Left lung (tissue), 10 donors: ENCODE results near the gene TMEM170A. TPM values are rescaled to one million over a fixed set of nuclear protein-coding genes. Genes with fewer than 3 reads are reported as not detected.

Experiments
- ATAC-seq: fragments of 200-7000 bp; cut with Tn5 transposase; one replicate; pipeline ENCODE4 v1.9.1; 2020; ENCODE audit warnings: moderate library complexity
- DNase-seq, 4 donors: peaks; one replicate each; pipeline ENCODE4 v3.0.0-alpha.2; 2013 to 2020
- H3K27ac ChIP-seq, 2 donors: fragments of 200-600 bp; sonication (generic) in 1 of 2; one replicate each; pipeline versions ENCODE4 v1.5.0 to v1.8.0; 2020 to 2021
- H3K27me3 ChIP-seq, 2 donors: fragments of 200-600 bp; sonication (generic) in 1 of 2; one replicate each; pipeline versions ENCODE4 v1.5.0 to v1.8.0; 2020 to 2021
- H3K36me3 ChIP-seq, 2 donors: fragments of 200-600 bp; sonication (generic) in 1 of 2; one replicate each; pipeline versions ENCODE4 v1.5.0 to v1.8.0; 2020 to 2021
- H3K4me1 ChIP-seq, 2 donors: fragments of 200-600 bp; one replicate each; pipeline ENCODE4 v1.8.0; 2021
- H3K4me3 ChIP-seq, 2 donors: fragments of 200-600 bp; sonication (generic) in 1 of 2; one replicate each; pipeline versions ENCODE4 v1.5.0 to v1.8.0; 2020 to 2021; ENCODE audit warnings: mild to moderate bottlenecking in 1 of 2
- H3K9me3 ChIP-seq, 2 donors: fragments of 200-600 bp; sonication (generic) in 1 of 2; one replicate each; pipeline versions ENCODE4 v1.5.0 to v1.8.0; 2020 to 2021
- intact Hi-C, 2 donors: fragments of 100-400 bp; cut with DNase I; formaldehyde crosslinking; loops; one replicate each; pipeline versions ENCODE4 v1.11.2 to v1.14.2; 2022
- polyA plus RNA-seq, 6 donors: library from polyadenylated mRNA; unstranded; fragments of 120-200 nt; gene quantifications; one replicate each; pipeline ENCODE4 v1.2.1, GENCODE V29; 2013; ENCODE audit not compliant: insufficient read length in 6 of 6
- total RNA-seq, 2 donors: library from RNA; stranded (reverse); fragmentation: NEBNext Ultra II Directional; extraction: Animal tissue kit (Norgen Biotek cat#: 25700); gene quantifications; one replicate each; pipeline ENCODE4 v1.2.1, GENCODE V29; 2021
- TF ChIP-seq, protein P1 (sequence below), 2 donors: fragments of 200-600 bp; sonication (generic) in 1 of 2; IDR thresholded peaks; one replicate each; pipeline versions ENCODE4 v1.5.0 to v1.8.0; 2021; ENCODE audit warnings: antibody characterized with exemption in 2 of 2
- donor health status: DM: no; HTN: yes; CAD: no.
- donor health status: DM: no; HTN: no; CAD: no.

TMEM170A gene
- total and polyA plus RNA-seq, 8 donors, result 20.2 to 40.1 (median 34.8) TPM

DNA sequence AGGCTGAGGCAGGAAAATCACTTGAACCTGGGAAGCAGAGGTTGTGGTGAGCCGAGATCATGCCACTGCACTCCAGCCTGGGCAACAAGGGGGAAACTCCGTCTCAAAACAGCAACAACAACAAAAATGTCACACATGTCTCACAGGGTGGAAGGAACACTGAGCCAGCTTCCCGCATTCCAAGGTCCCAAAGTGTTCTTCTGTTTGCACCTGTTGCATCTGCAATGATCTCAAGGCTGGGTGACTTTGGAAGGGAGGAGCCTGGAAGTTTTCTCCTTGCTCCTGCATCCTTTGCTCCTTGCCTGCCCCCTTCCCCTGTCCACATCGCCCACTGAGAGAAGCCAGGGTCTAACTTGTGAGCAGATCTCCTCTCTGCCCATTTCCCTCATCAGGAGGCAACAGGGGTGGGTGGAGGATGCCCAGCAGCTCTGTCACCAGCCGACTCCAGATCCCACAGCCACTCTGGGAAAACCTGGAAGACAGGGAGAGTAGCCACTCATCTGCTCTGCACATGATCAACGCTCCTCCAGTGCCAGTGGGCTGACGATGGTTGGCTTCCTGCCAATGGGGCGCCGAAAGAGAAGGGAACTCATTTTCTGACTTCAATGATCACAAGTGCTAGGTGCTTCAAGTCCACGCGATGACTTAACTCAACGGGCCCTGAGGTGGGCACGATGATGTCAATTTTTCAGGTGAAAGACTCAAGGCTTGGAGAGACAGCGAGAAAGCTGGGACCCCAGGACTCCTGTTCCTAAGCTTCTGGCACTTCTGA is 18.1 kb upstream of the TMEM170A start:
- TF ChIP-seq, protein P1, sequence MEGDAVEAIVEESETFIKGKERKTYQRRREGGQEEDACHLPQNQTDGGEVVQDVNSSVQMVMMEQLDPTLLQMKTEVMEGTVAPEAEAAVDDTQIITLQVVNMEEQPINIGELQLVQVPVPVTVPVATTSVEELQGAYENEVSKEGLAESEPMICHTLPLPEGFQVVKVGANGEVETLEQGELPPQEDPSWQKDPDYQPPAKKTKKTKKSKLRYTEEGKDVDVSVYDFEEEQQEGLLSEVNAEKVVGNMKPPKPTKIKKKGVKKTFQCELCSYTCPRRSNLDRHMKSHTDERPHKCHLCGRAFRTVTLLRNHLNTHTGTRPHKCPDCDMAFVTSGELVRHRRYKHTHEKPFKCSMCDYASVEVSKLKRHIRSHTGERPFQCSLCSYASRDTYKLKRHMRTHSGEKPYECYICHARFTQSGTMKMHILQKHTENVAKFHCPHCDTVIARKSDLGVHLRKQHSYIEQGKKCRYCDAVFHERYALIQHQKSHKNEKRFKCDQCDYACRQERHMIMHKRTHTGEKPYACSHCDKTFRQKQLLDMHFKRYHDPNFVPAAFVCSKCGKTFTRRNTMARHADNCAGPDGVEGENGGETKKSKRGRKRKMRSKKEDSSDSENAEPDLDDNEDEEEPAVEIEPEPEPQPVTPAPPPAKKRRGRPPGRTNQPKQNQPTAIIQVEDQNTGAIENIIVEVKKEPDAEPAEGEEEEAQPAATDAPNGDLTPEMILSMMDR (IDR thresholded peaks at IDR 0.05), result no peak
- Histone ChIP-seq H3K27me3 (no peaks in the 10 kb centered on the region), H3K4me1 (no peaks in the 10 kb centered on the region), H3K4me3 (no peak overlapping the region), H3K9me3 (no peaks in the 10 kb centered on the region), H3K36me3 (no peaks in the 10 kb centered on the region), H3K27ac (no peak overlapping the region)
- intact Hi-C loops, result no loop called here
- DNase-seq (peak in 1 of 4 donors; percentile 35), ATAC-seq (no peak)

DNA sequence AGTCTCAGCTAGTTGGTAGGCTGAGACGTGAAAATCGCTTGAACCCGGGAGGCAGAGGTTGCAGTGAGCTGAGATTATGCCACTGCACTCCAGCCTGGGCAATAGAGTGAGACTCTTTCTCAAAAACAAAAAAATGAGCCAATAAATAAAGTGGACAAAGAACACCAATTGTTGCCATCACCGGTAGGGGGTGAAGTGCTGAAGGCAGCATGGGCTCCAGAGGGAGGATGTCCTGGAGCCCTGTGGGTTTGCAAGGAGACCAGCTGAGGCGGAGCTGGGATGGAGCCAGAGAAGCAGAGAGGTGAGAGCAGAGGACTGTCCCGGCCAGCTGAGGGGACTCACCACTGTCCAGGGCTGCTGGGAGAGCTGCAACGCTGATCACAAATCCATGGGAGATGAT is 17.0 kb upstream of the TMEM170A start:
- H3K9me3 ChIP-seq, result no peaks in the 10 kb centered on the region
- TF ChIP-seq, protein P1 (IDR thresholded peaks at IDR 0.05), result no peak
- no peaks in the 10 kb centered on the region for H3K36me3 ChIP-seq
- H3K27ac ChIP-seq, result no peak overlapping the region
- ATAC-seq (no peak), DNase-seq (peak in 1 of 4 donors; percentile 53)
- intact Hi-C loops, result no loop called here
- H3K27me3 ChIP-seq, result no peaks in the 10 kb centered on the region
- H3K4me3 ChIP-seq, result no peak overlapping the region
- H3K4me1 ChIP-seq, result no peaks in the 10 kb centered on the region

DNA sequence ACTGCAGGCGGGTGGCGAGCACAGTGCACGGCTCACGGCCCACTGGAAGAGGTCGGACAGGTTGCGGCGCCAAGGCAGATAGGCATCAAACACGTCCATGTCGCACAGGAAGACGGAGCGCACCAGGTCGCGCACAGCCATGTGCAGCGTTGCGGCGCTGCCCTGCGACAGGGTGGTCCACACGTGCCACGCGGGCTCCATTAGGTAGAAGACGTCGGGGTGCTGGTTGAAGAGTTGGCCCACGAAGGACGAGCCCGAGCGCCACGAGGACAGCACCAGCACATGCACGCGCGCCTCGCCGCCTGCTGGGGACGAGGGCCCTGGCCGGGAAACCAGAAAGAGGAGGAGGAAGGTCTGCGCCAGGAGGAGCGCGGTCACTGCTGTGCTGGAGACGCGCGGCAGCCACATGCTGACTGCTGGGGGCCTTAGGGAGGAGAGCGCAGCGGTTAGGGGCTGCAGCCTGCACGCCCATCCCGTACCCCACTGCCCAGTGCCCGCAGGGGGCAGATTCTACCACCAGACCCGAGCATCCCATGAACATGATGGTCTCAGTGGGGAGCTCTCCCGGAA is 15.0 kb upstream of the TMEM170A start:
- DNase-seq (peak in 1 of 4 donors; percentile 72), ATAC-seq (no peak)
- no peaks in the 10 kb centered on the region for H3K4me1 ChIP-seq
- H3K27ac ChIP-seq, result no peak overlapping the region
- H3K9me3 ChIP-seq, result no peaks in the 10 kb centered on the region
- H3K27me3 ChIP-seq, result no peaks in the 10 kb centered on the region
- TF ChIP-seq, protein P1 (IDR thresholded peaks at IDR 0.05), result no peak
- no peaks in the 10 kb centered on the region for H3K36me3 ChIP-seq
- H3K4me3 ChIP-seq, result no peak overlapping the region
- intact Hi-C loops, result loop anchor here in 1 of 2 donors (10.0 kb wide), 1 partner anchor 275 kb away; no protein-coding TSS in a partner anchor

DNA sequence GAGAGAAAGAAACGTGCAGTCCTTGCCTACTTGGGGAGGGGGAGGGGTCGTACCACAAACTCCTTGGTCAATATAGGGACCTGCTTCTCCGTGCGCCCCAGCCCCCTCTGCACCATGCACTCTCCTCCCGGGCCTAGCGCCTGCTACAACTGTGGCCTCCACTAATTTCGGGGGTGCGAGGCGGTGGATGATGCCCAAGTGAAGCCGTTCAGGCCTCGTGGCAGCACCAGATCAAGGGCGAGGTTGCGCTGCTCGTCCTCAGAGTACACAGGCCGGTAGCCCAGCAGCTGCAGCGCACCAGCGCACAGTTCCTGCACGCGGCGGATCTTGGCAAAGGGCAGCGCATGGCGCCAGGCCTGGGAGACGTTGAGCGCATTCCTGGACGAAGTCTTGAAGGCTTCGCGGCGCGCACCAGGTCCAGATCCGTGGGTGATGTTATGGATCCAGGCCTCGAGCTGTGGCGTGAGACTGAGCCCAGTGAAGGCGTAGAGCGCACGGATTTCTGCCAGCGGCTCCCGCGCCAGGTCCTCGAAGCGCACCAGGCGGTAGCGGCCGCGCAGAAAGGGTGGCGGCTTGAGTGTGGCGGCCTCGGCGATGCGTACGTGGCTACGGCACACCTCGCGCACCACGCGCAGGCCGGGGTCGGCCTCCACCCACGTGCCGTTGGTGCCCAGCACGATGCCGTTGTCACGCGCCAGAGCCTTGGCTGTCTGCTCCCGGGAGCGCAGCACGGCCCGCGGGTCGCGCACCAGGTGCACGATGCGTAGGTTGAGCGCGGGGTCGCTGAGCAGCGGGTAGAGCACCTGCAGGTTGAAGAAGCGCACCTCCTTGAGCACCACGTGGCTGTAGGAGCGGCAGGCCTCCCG is 14.2 kb upstream of the TMEM170A start:
- no peak for ATAC-seq

More for the DNA sequence above, 14.2 kb upstream of the TMEM170A start:
- intact Hi-C loops, result loop anchor here in 1 of 2 donors (10.0 kb wide), 1 partner anchor 276 kb away; no protein-coding TSS in a partner anchor
- Histone ChIP-seq H3K4me3 (no peak overlapping the region), H3K27me3 (no peaks in the 10 kb centered on the region), H3K27ac (no peak overlapping the region), H3K9me3 (no peaks in the 10 kb centered on the region), H3K36me3 (no peaks in the 10 kb centered on the region), H3K4me1 (no peaks in the 10 kb centered on the region)
- peak in 1 of 4 donors; percentile 76 for DNase-seq
- TF ChIP-seq, protein P1 (IDR thresholded peaks at IDR 0.05), result no peak
